Measurements from ENCODE around the gene FUBP1.

- no peak for TF ChIP-seq POLR2A (IDR thresholded peaks at IDR 0.05; ENCODE audit: low read depth, low read length)
- TF ChIP-seq TAF1 (IDR thresholded peaks at IDR 0.05; ENCODE audit: low read depth, low read length), result no peak
These were observed 29.9 kb downstream of the FUBP1 start for GRCh38 chr1:77948841-77949424.
